ENCODE data around the gene TSHR. TPM values are rescaled to one million over a fixed set of nuclear protein-coding genes. Genes with fewer than 3 reads are reported as not detected.

TSHR gene
- total and polyA plus RNA-seq, 2 of the 13 experiments (the other 11 are each of a cell fraction or from before 2014, with no cell fraction given) = not detected

DNA sequence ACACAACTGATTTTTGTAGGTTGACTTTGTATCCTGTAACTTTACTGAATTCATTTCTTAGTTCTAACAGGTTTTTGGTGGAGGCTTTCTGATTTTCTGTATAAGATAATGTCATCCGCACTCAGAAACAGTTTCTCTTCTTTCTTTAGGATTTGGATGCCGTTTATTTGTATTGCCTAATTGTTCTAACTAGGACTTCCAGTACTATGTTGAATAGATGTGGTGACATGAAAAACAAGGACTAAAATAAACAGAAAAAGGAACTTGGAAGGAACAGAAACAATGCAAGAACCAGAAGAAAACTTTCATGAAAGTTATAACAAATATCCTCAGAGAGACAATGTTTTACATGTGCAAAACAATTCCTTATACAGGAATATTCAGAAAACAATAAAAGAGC, 165.1 kb downstream of the TSHR start:
- no peak overlapping the region for H2AFZ ChIP-seq (ENCODE audit: low read length)
- TF ChIP-seq ZNF234 (CRISPR knock-in tag; conservative IDR thresholded peaks at IDR 0.05) (no peak), MED8 (CRISPR knock-in tag; IDR thresholded peaks at IDR 0.05; ENCODE audit: insufficient replicate concordance) (no peak), REL (CRISPR knock-in tag; conservative IDR thresholded peaks at IDR 0.05) (no peak), SOX6 (IDR thresholded peaks at IDR 0.05) (no peak), SOX6 (CRISPR knock-in tag; IDR thresholded peaks at IDR 0.05) (no peak), PRMT3 (CRISPR knock-in tag; IDR thresholded peaks at IDR 0.05; ENCODE audit: borderline replicate concordance, low read depth) (no peak), ZNF337 (CRISPR knock-in tag; IDR thresholded peaks at IDR 0.05; ENCODE audit: borderline replicate concordance, low read depth) (no peak), SP140L (CRISPR knock-in tag; IDR thresholded peaks at IDR 0.05; ENCODE audit: borderline replicate concordance) (no peak), HNRNPH1 (optimal IDR thresholded peaks at IDR 0.05; ENCODE audit: low read depth, low read length) (no peak), IKZF4 (CRISPR knock-in tag; IDR thresholded peaks at IDR 0.05; ENCODE audit: borderline replicate concordance, low read depth, not compliant biosample characterization) (no peak), PHF20 (CRISPR knock-in tag; IDR thresholded peaks at IDR 0.05) (no peak), KDM4B (CRISPR knock-in tag; IDR thresholded peaks at IDR 0.05) (no peak), ZBTB1 (CRISPR knock-in tag; IDR thresholded peaks at IDR 0.05; ENCODE audit: borderline replicate concordance) (no peak)
- TF ChIP-seq, protein P1, sequence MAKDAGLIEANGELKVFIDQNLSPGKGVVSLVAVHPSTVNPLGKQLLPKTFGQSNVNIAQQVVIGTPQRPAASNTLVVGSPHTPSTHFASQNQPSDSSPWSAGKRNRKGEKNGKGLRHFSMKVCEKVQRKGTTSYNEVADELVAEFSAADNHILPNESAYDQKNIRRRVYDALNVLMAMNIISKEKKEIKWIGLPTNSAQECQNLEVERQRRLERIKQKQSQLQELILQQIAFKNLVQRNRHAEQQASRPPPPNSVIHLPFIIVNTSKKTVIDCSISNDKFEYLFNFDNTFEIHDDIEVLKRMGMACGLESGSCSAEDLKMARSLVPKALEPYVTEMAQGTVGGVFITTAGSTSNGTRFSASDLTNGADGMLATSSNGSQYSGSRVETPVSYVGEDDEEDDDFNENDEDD (CRISPR knock-in tag; IDR thresholded peaks at IDR 0.05; ENCODE audit: borderline replicate concordance) = no peak
- DNase-seq (ENCODE audit: low spot score) (no peak), FAIRE-seq (no peak), ATAC-seq (no peak)
- H3K27ac ChIP-seq (ENCODE audit: extremely low read length, insufficient read depth, low read length) = no peak overlapping the region
- no TSS peak for BruUV-seq (replicated peaks)
- H4K20me1 ChIP-seq (ENCODE audit: insufficient read depth, low read length) = no peaks in the 10 kb centered on the region
- H3K4me2 ChIP-seq (ENCODE audit: low read depth, low read length) = no peak overlapping the region
- H3K4me1 ChIP-seq (ENCODE audit: insufficient read depth, low read length) = no peaks in the 10 kb centered on the region
- ChIA-PET POLR2A (no interaction called here), CTCF (ENCODE audit: low intra/inter-chr PET ratio, low total read pairs) (no interaction called here)
- no peaks in the 10 kb centered on the region for H3K36me3 ChIP-seq (replicated peaks in 1 of 2; ENCODE audit: control insufficient read depth in 1 of 2, insufficient read depth in 2 of 2, low read length in 2 of 2)
- H3K27me3 ChIP-seq (ENCODE audit: control insufficient read depth in 1 of 2, insufficient read depth in 2 of 2, low read length in 2 of 2) = no peaks in the 10 kb centered on the region
- no peak overlapping the region for H3K9ac ChIP-seq (ENCODE audit: insufficient read depth, low read depth, low read length)
- H3K9me3 ChIP-seq (ENCODE audit: low read length) = no peaks in the 10 kb centered on the region
- intact Hi-C loops (cut with micrococcal nuclease; ENCODE audit: unreplicated experiment) = no loop called here
- no peaks in the 10 kb centered on the region for H3K79me2 ChIP-seq (ENCODE audit: insufficient read depth, low read length)
- no peak overlapping the region for H3K4me3 ChIP-seq (replicated peaks in 1 of 3; ENCODE audit: insufficient read depth in 1 of 3, low read depth in 2 of 3, low read length in 3 of 3)
- 48% methylated on average over 2 of the region's 2 CpGs for WGBS (ENCODE audit: low lambda C conversion rate)
- in situ Hi-C loops (cut with HindIII; ENCODE audit: extremely low pct_ligation_motif_present, low pct_unique_long_range_greater_than_20kb) = no loop called here

Measured in HepG2 (cell line).